HG03060 (cell line): ENCODE results near the gene SURF1.
"Not testable (repeated sequence)": the region's sequence is repeated elsewhere in the genome, so short reads cannot be mapped to it uniquely, and the experiment has no call there.

ENCODE experiments used
- ATAC-seq: cut with Tn5 transposase; IDR thresholded peaks from one replicate; pipeline ENCODE4 v1.9.1; 2021; ENCODE audit warnings: low read depth, moderate number of reproducible peaks; ENCODE audit not compliant: unreplicated experiment

Gene SURF1

DNA sequence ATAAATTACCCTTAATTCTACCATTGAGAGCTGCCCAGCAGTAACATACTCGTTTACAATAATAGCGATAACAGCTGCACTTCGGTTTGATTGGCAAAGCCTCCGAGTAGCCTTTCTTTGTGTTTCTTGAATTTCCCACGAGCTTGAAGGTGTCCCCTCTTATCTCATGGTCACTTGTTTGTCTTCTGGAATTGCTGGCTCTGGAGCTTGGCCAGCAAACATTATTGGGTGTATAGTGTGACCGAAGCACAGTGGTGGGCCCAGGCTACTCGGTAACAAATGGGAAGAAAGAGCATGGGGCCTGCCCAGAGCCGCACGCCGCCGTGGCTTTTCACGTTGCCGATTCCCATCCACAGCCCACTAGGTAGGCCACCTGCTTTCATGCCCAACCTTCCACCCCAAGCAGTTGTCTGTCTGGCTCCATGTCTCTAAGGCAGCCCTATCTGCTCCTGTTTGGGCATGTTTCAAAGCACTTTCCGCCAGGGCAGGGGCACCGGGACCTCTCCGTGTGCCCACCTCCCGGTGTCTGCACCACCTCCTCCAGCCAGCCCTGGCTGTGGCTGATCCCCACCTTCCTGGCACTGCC lies 28.5 kb upstream of the SURF1 start:
- ATAC-seq: no peak

DNA sequence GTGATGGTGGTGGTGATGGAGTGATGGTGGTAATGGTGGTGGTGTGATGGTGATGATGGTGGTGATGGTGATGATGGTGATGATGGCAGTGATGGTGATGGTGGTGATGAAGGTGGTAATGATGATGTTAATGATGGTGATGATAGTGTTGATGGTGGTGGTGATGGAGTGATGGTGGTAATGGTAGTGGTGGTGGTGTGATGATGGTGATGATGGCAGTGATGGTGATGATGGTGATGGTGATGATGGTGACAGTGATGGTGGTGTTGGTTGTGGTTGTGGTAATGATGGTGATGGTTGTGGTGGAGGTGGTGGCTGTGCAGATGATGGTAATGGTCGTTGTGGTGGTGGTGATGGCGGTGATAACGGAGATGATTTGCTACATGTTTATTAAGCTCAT lies 27.2 kb upstream of the SURF1 start:
- ATAC-seq: no peak

DNA sequence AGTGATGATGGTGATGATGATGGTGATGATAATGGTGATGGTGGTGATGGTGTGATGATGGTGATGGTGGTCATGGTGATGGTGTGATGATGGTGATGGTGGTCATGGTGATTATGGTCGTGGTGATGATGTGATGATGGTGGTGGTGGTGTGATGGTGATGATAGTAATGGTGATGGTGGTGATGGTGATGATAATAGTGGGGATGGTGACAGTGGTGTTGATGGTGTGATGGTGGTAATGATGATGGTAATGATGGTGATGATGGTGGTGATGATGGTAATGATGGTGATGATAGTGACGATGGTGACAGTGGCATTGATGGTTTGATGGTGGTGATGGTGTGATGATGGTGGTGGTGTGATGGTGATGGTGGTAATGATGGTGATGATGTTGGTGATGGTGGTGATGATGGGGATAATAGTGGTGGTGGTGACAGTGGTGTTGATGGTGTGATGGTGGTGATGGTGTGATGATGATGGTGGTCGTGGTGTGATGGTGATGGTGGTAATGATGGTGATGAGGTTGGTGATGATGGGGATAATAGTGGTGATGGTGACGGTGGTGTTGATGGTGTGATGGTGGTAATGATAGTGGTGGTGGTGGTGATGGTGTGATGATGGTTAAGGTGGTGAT lies 26.3 kb upstream of the SURF1 start:
- no peak for ATAC-seq

DNA sequence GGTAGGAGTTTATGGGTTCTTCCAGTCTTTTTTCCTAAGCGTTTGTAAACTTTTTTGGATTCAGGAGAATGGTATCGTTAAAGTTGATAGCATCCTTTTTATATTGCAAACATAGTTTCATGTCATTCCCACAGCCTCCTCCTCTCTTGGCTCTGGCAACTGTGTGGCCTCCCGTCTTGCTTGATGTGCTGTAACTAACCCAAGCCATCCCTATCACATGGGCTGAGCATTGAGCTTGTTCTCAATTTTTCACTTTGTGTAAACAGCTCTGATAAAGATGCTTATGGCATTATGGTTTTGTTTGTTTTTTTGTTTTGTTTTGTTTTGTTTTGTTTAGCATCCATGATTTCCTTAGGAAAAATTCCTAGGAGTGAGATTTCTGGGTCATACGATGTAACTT lies 24.4 kb upstream of the SURF1 start:
- no peak for ATAC-seq

DNA sequence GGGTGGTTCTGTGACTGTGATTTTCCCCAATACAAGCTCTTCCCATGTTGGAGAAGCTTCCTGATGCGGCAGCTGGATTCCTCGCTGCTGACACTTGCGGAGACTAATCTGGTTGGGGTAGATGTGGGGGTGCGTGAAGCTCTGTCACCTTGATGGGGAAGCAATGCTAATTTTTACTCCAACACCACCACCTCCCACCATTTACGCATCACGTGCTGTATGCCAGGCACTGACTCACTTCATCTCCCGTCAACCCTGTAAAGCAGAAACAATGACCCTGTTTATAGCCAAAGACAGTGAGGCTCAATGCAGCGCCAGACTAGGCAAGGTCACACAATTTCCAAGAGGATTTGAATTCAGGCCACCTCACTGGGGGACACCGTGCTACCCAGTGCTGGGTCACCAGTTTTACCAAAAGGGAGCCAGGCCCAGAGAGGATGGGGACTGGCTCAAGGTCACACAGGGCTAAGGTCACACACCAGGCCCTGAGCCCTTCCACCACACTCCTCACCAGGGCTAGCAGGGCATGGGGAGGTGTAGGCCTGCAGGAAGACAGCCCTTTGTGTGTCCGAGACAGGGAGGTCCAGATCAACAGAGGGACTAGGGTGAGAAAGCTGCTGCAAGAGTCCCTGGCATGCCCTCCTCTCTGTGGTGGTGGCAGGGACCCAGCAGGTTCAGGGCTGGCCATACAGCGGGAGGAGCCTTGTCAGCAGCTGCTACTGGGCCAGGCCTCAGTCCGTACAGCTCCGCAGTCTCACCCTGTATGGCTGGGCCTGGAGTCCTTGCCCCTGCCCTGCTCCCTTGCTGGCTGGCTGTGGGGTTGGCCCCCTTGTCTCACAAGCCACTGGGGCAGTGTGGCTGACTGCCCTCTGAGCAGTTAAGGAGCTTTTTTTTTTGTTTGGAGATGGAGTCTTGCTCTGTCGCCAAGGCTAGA lies 23.1 kb upstream of the SURF1 start:
- no peak for ATAC-seq

DNA sequence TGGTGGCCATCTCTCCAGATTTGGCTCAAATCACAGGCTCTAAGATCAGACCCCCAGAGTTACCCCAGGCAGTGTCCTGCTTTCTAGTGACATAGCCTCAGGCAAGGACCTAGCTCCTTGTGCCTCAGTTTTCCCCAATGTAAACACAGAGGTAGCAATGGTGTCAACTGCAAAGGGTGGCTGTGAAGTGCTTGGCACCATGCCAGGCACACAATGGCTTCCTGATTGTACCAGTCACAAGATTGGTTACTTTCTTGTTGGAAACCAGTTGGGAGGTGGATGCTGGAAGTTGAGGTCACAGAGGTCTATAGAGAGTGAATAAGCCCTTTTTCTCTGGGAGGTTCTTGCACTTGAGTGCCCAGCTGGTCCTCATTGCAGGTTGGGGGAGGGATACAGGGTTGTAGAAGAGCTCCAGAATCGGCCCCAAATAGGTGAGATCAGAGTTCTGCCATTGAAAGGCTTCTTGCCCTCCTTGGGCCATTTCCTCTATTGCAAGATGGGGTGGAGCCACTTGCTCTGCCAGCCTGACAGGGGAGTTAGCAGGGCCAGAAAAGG lies 22.2 kb upstream of the SURF1 start:
- no peak for ATAC-seq

DNA sequence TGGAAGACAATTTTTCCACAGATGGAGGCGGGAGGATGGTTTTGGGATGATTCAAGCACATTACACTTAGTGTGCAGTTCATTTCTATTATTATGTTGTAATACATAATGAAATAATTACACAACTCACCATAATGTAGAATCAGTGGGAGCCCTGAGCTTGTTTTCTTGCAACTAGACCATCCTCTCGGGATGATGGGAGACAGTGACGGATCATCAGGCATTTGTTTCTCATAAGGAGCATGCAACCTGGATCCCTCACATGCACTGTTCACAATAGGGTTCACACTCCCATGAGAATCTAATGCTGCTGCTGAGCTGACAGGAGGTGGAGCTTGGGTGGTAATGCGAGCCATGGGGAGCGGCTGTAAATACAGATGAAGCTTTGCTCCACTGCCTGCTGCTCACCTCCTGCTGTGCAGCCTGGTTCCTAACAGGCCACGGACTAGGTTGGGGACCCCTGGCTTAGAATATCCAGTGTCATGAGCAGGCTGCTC lies 21.5 kb upstream of the SURF1 start:
- no peak for ATAC-seq

DNA sequence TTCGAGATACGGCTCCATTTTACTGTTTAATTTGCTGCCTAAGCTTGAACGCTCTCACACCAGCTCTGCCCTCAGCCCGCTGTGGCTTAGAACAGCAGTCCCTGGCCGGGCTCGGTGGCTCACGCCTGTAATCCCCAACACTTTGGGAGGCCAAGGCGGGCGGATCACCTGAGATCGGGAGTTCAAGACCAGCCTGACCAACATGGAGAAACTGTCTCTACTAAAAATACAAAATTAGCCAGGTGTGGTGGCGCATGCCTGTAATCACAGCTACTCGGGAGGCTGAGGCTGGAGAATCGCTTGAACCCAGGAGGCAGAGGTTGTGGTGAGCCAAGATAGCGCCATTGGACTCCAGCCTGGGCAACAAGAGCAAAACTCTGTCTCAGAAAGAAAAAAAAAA lies 21.0 kb upstream of the SURF1 start:
- not testable (repeated sequence) for ATAC-seq

DNA sequence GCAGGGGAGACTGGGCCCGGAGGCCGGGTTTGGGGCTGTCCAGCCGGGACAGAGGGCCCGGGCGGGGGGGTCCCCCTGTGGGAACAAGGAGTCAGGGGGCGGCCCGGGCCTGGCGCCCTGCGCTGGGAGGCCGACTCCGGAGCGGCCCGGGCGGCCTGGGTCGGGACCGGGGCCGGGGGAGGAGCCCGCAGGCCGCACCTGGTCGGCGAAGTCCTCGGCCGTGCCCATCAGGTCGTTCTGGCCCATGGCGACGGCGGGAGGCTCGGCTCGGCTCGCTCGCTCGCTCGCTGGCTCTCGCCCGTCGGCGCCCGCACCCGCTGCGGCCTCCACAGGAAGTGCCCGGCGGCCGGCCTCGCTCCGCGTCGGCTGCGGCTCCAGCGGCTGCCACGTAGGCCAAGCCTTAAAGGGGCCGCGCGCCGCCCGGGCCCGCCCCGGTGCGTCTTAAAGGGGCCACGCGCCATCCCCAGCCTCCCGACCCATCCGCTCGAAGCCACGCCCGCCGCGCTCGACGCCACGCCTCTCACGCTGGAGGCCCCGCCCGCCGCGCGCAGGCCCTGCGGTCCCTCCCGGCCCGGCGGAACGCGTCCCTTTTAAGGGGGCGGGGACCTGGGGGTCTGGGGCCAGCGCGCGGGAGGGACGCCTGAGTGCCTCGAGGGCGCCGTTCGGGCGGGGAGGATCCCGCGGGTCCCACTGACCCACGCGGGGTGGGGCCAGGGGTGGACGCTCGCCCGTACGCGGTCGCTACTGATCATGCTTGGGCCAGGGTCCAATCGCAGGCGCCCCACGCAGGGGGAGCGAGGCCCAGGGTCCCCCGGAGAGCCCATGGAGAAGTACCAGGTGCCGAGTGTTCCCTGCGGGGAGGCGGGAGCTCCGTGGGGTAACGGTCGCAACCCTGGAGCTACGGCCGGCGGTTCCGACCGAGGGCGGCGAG lies 19.7 kb upstream of the SURF1 start, which contains the start of the genes STKLD1 and SURF4:
STKLD1 (plus strand) TSS at position 643 of the 931 bp plus-strand sequence; CDS start at position 751, 108 bp downstream.
SURF4 (minus strand) TSS at position 337 of the 931 bp plus-strand sequence; CDS start at position 246, 91 bp downstream.
- ATAC-seq: peak; percentile 58

DNA sequence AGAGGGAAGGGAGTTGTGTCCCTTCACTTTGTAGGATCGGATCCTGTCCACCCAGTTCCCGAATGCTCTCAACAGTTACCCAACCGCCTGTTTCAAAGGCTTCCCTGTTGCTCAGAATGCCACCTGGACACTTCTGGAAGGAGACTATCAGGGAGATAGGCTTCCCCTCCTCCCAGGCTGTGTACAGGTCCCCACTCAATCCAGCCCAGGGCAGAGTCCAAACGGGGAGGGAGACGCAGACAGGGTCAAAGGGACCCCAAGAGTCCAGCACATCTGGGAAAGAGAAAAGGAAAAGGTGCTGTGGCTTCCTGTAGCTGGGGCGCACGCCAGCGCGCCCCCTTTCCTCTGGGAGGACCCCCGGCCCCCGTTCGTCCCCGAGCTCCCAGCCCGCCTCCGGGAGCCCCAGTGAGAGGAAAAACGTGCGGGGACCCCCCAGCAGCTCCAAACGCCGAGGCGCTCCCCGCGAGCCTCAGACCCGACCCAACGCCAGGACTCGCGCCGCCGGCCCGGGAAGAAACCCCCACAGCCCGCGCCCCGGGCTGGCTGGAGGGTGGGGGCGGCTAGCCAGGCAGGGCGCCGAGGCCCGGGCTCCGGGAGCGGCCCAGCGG lies 18.9 kb upstream of the SURF1 start:
- ATAC-seq: no peak

DNA sequence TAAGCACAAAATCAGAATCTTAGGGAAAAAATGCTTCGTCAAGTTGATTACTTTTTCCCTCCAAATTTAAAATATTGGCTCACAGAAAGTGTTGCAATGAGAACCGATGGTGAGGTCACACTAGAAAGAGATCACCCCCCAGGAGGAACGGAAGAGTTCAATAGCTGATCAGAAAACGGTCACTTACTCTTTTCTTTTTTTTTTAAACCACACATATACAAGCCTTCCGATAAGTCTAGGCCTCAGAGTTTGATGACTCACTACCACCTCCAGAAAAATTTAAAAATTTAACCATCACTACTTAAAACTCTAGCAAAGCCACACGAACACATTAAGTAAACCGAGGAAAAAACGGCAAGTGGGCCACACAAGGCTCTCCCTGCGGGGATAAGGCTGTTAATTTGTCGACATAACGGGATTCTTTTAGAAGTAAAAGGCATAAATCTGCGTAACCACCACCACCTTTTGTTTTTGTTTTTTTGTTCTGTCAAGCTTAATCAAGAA lies 18.4 kb upstream of the SURF1 start:
- ATAC-seq: no peak

DNA sequence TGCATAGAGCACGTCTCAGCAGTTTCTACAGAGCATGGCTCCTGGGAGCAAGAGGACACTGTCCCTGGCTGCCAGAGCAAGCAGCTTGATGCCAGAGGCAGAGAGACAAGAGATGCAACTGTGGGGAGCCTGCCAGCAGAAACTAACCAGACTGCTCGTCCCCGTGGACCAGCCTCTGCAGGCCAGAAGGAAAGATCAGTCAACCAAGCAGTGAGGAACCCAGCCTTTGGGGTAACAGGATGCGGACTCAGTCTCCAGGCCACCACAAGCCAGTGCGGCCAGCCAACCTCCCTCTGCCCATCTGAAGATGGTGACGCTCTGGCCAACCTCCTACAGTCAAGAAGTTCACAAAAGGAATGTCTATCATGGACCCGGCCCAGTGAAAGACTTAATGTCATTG lies 15.9 kb upstream of the SURF1 start:
- no peak for ATAC-seq

DNA sequence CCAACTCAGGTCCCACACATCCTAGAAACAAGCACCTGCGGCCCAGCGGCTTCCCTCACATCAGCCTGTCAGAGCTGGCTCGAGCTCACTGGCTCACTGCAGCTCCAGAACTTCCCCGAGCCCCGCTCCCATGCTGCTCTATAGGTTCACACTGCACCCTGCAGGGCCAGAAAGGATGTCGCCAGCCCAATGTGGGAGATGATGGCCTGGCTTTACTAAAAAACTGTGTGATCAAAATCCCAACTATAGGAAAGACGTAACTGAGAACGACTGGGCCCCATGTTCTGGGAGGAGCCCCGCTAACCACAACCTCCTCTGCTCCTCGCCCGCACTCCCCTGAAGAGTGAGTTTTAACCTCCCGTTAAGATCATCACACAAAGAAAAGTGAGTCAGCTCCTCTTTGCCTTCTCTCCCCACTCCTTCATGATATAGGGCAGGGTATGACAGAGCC lies 15.0 kb upstream of the SURF1 start:
- ATAC-seq: no peak

DNA sequence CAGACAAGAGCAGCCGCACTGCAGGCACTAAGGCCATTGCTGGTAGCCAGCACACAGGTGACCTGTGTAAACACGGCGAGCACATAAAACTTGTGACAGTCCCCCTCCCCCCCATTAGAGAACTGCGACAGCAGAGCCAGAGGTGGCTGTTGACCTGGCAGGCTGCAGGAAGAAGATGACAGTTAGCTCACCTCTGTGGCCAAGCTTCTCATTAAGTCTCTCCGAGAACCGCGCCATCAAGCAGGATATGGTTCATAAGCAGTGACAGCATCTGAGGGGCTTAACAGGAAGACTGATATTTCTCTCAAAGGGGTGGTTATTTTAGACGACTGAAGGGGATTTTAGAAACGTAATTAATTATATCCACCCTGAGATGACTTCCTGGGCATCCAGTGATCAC lies 14.4 kb upstream of the SURF1 start:
- no peak for ATAC-seq

DNA sequence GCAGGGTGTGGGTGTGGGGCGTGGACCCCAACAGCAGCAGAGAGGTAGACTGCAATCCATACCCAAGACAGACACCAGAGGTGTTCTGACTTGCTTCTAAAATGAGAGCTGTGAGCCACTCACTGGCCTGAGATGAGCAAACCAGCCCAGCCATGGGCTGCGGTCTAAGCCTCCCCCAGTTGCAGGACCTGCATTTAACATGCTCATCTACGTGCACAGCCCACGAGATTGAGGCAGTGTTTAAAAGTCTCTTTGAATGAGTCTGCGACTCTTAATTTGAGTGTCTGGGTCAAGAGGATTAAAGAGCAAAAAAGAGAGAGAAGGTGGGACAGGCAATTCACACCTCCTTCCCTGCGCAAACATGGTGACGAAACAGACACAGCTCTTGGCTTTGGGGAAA lies 13.6 kb upstream of the SURF1 start:
- ATAC-seq: no peak

DNA sequence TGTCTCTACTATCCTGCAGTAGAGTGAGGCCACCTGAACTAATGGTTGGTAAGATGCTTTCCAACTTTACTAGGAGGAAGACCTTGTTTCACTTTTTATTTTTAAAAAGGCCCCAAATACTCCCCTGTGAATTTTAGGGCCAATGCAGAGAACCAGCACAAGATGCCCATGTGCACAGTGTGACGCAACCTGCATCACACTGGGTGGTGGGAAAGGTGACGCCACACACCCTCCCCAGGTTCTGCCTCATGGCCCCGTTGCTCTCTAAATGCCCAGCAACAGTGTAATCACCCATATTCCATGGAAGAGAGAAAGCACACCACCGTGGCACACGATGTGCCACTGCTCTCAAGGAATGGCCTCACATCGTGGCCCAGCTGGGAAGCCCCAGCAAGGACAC lies 13.1 kb upstream of the SURF1 start:
- no peak for ATAC-seq

DNA sequence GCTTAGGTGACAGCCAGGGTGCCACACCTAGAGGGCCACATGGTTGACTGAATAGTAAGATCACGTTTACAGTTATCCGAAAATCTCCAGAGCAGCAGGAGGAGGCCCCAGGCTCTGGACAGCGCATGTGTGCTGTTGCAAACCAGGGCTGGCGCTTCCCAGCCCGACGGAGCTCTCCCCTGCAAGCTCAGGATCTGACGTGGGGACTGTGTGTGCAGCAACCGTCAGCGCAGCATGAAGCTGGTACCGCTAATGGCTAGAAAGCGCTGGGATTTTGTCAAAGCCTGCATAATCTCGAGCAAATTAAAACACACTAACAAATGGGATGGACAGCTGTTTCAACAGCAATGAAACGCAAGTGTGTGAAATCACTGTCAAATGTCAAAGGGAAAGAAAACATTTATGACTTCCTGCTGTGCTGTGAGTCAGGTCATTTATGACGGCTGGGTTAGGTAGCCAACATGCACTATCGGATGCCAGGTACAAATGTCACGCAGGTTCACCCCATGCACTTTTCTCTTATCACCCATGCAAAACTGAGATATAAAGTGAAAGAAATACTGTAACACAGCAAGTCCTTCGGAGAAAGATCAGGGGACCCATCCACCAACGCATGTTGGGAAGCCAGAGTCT lies 12.1 kb upstream of the SURF1 start:
- no peak for ATAC-seq

DNA sequence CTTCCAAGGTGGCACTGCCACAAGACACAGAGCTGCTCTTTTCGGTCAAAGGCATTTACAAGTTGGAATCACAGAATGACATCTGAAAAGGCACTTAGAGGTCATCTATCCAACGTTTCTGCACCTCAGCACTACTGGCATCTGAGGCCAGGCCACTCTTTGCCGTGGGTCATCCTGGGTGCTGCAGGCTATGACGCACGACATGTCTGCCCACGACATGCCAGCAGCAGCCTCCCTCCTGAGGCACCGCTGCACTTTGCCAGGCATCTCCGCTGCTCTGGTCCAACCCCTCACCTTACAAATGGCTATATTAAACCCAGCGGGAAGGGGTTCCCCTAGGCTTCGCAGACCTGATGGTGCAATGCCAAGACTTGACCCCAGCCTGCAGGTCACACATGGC lies 11.5 kb upstream of the SURF1 start:
- no peak for ATAC-seq

DNA sequence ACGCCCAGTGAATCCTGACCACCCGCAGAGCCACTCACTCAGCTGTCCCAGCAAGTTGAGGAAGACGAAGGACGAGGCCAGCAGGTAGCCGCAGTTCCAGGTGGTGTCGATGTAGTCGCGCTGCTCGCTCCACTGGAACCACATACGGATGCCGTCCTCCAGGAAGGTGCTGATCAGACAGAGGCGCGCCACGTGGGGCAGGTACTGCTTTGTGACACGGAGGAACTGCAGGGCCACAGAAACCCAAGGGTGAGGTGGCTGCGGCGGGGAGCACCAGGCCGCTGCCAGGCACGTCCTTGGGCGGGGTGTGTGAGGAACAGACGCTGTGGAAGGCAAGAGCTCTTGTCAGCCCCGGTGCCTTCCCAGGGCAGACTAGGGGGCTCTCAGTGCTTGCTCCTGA lies 10.9 kb upstream of the SURF1 start:
- ATAC-seq: no peak
